ENCODE data around the gene VOPP1. TPM values are rescaled to one million over a fixed set of nuclear protein-coding genes. Genes with fewer than 3 reads are reported as not detected.

VOPP1 gene
- total RNA-seq, 1 donor from 2014 or later: 21.8 TPM

- DNase-seq (no peak), ATAC-seq (ENCODE audit: poor library complexity) (no peak)
- intact Hi-C loops (cut with DNase I): no loop called here
Measured at GRCh38 chr7:55502858-55503440, 69.4 kb downstream of the VOPP1 start.

DNA sequence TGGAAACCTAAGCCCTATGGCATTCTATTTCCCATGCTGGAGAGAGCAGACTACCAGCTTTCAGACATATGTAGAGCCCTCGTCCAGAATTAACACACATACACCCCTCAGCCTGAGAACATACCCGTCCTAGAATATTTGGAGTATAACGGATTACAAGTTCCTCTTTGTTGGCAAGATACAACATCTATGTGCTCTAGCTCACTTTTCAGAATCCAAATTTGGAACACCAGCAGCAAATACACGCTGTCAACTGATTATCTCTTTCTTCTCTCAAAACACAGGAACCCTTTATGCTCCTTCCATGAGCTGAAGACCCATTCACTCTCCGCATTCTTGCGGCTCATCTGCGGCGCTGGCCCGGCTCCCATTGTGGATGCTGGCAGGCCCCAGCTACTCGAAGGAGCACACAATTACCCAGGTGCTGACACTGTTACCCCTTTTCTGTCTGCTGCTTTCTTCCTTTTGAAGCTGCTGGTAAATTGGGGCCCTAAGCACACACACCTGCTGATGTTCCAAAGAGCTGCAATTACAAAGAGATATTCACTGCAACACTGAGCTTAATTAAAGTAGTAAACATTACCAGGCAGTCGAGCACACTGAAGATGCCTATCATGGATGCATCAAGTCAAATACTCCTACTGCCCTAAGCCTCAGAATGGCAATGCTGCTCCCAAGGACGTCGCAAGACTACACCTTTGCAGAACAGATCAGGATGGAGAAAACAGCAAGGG is 70.0 kb downstream of the VOPP1 start:
- no peak for ATAC-seq (ENCODE audit: poor library complexity)
- intact Hi-C loops (cut with DNase I): no loop called here
- no peak for DNase-seq

DNA sequence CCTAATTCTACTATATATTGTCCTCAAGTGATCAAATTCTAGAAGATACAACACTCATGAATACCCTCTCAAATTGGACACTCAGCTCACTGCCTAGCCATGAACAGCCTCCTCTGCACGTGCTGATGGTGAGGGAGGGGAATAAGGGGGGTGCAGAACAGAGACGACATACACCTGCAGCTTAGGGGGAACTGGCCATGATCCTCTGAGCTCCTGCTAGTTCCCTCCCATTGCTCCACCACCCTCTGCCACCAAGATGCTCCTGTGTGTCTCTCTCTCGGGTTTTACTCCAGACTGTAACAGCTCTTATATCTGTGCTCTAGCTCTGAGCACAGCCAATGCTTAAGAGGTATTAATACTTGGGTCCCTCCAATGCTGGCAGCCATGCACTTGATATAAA is 70.7 kb downstream of the VOPP1 start:
- ATAC-seq (ENCODE audit: poor library complexity): no peak
- no peak for DNase-seq
- intact Hi-C loops (cut with DNase I): no loop called here

DNA sequence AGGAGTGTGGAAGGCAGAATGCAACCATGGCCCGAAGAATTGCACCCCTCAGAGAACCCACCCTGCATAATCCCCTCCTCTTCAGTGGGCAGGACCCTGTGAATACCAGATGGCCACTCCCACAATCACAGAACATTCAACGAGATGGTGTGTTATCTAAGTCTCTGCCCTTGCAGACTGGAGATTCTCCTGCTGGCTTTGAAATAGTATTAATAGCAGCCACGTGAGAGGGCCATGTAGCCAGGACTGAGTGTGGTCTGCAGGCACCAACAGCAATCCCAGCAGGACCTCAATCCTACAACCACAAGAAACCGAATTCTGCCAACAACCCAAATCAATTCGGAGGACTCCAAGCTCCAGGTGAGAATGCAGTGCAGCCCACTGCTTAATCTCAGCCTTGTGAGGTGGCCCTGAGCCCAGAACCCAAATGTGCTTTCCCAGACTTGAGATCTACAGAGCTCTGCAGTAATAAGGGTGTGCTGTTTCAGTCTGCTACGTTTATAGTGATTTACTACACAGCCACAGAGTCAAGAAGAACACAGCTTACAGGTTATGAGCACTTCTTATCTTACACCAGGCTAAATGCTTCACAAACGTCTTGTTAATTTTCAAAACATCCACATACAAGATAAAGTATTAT is 72.1 kb downstream of the VOPP1 start:
- intact Hi-C loops (cut with DNase I): no loop called here
- ATAC-seq (ENCODE audit: poor library complexity) (peak; percentile 79), DNase-seq (no peak)

GRCh38 chr7:55499591-55499990 is 72.7 kb downstream of the VOPP1 start:
- intact Hi-C loops (cut with DNase I): no loop called here
- no peak for DNase-seq

DNA sequence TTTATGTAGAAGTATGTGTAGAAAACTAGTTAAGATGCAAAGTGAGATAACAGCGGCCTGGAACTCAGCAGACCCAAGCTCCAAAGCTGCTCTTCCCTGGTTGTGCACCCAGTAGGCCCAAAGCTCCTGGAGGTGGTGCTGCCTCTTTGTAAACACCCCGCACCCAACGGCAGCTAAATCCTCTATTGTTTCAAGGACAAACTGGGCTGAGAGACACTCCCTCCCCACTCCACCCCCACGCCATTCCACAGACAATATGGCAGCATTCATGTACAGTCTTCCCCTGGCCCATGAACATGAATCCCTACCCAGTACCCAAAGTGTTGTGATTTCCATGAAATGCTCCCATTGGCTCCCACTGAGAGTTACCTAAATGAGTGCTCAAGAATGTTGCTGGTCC is 73.5 kb downstream of the VOPP1 start:
- no peak for ATAC-seq (ENCODE audit: poor library complexity)
- no peak for DNase-seq
- intact Hi-C loops (cut with DNase I): no loop called here

More at GRCh38 chr7:55499591-55499990, 72.7 kb downstream of the VOPP1 start:
- ATAC-seq (ENCODE audit: poor library complexity): no peak

GRCh38 chr7:55498142-55498541 is 74.2 kb downstream of the VOPP1 start:
- ATAC-seq (ENCODE audit: poor library complexity) (no peak), DNase-seq (no peak)
- intact Hi-C loops (cut with DNase I): no loop called here

DNA sequence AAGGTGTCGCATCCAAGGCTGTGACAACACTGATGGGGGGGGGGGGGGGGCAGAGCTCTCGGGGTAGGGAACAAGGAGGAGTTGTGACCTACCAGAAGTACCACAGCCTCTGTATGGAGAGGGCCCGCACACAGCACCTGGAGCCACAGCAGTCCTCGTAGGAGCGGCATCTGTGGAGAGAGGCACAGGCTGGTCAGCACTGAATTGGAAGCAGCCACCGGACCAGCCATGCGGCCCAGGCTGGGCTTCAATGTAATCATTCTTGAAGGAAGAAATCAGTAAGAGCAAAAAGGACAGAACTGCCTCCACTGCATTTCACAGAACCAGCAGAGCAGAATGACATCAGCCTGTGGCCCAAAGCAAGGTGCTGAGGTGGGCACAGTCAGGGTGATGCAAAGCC is 74.8 kb downstream of the VOPP1 start:
- no peak for ATAC-seq (ENCODE audit: poor library complexity)
- DNase-seq: no peak
- intact Hi-C loops (cut with DNase I): no loop called here

DNA sequence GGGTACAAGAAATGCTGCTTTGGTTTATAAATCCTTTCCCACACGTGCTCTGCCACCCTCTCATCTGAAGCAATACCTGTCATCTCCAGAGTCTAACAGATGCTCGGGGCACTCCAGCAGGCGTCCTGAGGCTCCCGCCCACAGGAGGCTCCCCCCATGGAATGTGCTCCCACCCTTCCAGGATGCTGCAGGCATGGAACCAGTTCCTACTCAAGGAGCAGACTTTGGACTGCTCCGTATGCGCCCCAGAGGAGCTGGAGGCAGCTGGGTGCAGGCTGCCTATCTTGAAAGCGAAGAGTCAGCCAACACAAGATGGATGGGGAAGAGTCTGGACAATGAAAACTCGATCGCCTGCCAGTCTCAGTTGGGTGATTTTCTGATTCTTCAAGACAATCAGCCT is 75.4 kb downstream of the VOPP1 start:
- intact Hi-C loops (cut with DNase I): no loop called here
- ATAC-seq (ENCODE audit: poor library complexity): no peak
- DNase-seq: no peak

GRCh38 chr7:55494951-55495350 is 77.4 kb downstream of the VOPP1 start:
- DNase-seq (no peak), ATAC-seq (ENCODE audit: poor library complexity) (no peak)
- intact Hi-C loops (cut with DNase I): no loop called here

DNA sequence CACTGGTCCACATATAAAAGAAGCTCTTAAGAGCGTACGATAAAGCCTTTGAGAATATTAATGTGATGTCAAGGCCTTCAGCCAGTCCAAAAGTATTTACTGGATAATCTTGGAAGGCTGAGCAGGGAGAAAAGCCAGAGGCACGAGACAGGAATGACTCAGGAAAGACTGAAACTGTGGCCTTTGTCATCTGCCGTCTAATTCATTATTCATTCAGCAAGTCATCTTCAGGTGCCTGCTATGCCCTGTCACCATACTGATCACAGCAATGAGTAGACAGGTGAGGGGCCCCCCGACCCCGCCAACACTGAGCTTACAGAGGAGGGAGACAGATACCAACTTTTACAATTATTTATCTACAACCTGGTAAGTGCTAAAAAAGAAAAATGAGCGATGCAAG is 78.9 kb downstream of the VOPP1 start:
- ATAC-seq (ENCODE audit: poor library complexity) (no peak), DNase-seq (no peak)
- intact Hi-C loops (cut with DNase I): no loop called here

DNA sequence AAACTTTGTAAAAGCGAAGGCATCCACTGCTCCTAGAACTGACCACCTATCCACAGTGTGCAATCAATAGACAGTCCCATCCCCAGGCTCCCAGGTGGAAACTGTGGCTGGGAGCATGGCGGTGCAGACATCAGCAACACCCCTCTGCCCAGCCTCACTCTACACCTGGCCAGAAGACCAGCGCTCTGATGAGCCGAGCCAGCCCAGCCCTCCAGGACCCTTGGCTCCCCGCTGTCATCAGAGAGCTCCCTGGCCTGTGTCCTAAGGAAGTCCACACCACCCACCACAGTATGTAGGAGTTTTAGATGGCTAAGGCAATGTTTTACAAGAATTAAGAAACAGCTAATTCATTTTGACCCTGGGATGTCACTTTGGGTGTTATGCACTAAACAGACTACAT is 81.0 kb downstream of the VOPP1 start:
- no peak for ATAC-seq (ENCODE audit: poor library complexity)
- intact Hi-C loops (cut with DNase I): no loop called here
- no peak for DNase-seq

GRCh38 chr7:55490099-55490498 is 82.2 kb downstream of the VOPP1 start:
- DNase-seq: no peak
- no peak for ATAC-seq (ENCODE audit: poor library complexity)
- intact Hi-C loops (cut with DNase I): no loop called here

DNA sequence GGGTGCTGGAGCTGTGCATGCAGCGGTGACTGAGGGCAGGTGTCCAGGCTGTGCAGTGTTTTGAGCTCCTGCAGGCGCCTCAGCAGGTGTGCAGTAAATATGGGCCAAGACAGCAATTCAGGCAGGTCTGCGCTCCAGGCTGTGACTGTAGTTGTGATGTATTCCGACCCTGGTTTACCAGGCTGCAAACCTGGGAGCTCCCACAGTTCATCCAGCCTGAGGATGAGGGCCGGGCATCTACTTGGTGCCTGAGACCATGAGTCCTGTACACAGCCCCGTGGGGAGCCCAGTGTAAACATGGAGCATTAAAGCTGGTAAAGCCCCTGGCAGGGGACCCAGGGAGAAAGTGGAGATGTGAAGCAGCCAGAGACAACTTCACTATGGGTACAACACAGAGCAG is 82.8 kb downstream of the VOPP1 start:
- ATAC-seq (ENCODE audit: poor library complexity): no peak
- intact Hi-C loops (cut with DNase I): no loop called here

DNA sequence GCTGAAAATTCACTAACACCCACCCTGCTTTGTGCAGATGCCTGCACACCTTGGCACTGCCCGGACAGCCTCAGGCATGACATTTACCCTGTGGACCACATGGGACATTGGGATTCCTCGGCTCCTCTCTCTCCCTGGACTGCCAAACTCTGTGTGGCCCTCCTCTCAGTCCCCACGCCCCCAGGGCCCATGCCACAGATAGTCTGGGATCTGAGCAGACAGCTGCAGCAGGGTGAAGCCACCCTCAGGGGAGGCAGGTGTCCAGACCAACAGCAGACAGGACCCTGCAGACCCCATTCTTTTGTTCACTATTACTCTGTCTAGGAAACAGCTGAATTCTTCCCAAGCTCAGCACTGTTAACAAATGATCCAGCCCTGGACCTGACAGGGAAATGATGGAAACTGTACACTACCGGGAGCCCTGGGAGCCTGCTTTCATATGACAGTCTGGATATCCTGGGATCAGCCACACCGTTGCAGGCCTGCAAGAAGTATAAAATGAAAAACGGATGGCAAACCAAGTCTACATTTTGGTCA is 83.4 kb downstream of the VOPP1 start:
- ATAC-seq (ENCODE audit: poor library complexity) (no peak), DNase-seq (no peak)
- intact Hi-C loops (cut with DNase I): no loop called here

More for the DNA sequence above, 82.8 kb downstream of the VOPP1 start:
- DNase-seq: no peak

DNA sequence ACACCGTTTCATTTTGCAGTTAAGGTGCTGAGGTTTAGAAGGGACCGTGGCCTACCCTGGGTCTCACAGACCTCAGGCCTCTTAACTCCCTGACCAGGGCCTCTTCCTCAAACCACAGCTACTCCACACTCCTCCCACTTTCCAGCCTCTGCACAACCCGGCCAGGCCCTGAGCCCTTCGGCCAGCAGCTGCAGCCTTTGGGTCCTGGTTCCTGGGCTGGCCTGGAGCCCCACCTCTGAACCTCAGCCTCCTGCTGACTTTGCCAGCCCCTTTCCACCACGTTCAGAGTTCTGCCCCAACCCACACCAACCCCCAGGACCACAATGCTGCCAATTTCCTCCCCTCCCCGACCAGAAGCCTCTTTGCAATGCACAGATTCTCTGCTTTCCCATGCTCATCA is 84.1 kb downstream of the VOPP1 start:
- intact Hi-C loops (cut with DNase I): no loop called here
- no peak for ATAC-seq (ENCODE audit: poor library complexity)
- no peak for DNase-seq

GRCh38 chr7:55486991-55487390 is 85.3 kb downstream of the VOPP1 start:
- intact Hi-C loops (cut with DNase I): no loop called here
- ATAC-seq (ENCODE audit: poor library complexity): no peak
- no peak for DNase-seq

DNA sequence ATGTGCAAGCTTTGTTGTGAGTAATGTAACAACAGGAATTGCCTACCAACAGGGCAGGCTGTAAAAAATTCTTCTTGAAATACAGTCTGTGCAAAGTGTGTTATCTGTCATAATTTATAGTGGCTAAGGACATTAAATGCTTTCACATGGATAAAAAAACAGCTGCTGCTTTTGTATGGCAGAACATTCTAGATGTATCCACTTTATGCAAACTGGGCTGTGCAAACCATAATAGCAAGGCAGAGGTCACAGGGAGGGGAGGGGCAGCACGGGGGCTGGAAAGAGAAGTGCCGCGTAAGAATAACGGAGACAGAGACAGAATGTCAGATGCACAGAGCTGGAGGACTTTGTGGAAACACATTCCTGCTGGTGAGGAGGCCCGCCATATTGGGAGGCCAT is 86.1 kb downstream of the VOPP1 start:
- ATAC-seq (ENCODE audit: poor library complexity) (no peak), DNase-seq (no peak)
- intact Hi-C loops (cut with DNase I): no loop called here

DNA sequence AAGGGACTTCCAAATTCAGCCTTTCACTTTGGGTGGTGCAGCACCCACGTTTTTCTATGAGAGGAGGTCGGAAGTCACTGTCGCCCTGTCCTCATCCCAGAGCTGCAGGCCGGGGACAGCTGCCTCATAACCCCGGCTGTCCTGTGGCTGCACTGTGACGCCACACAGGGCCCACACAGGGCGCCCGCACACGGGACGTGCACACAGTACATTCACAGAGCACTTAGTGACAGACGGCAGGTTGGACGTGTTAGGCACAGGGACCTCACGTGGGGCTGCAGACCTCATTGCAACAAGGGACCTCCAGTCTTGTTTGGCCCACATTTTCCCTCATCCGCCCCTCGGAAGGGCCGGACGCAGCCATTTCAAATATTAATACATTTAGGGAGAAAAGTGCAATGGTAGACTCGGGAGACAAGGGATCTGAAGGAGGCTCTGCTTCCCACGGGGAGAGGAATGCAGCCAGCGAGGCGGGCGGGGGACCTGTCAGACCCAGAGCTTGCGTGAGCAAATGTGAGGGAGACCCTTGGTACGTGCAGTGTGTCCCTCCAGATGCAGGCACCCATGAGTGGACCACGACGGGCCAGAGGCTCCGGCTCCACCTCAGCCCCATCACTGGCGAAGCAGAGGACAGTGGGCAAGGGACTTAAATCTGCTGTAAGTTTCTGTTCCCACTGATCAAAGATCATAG is 86.7 kb downstream of the VOPP1 start:
- intact Hi-C loops (cut with DNase I): no loop called here
- DNase-seq (no peak), ATAC-seq (ENCODE audit: poor library complexity) (no peak)

DNA sequence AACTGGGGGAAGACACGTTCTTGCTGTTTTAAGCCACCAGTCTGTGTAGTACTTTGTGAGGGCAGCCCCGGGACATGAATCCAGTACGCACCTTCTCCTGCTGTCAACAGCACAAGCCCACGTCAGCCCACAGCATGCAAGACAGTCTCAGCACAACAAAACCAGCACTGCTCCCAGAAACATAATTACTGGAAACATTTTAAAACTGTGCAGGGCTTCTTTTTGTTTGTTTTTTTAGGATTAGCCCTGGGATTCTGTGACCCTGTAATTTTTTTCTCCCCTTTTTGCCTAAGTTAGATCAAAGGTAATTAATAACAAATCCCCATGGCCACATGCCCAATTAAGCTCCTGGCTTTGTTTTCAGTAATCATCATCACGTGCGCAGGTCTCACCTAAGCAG is 87.5 kb downstream of the VOPP1 start:
- intact Hi-C loops (cut with DNase I): no loop called here
- ATAC-seq (ENCODE audit: poor library complexity) (no peak), DNase-seq (no peak)
